Measurements from ENCODE around the gene PGLYRP2.
"Not testable (repeated sequence)": the region's sequence is repeated elsewhere in the genome, so short reads cannot be mapped to it uniquely, and the experiment has no call there.

Gene PGLYRP2

GRCh38 chr19:15487038-15487437 lies 7.7 kb upstream of the PGLYRP2 start:
- DNase-seq, result no peak

GRCh38 chr19:15485768-15486167 lies 6.5 kb upstream of the PGLYRP2 start:
- DNase-seq, result not testable (repeated sequence)

DNA sequence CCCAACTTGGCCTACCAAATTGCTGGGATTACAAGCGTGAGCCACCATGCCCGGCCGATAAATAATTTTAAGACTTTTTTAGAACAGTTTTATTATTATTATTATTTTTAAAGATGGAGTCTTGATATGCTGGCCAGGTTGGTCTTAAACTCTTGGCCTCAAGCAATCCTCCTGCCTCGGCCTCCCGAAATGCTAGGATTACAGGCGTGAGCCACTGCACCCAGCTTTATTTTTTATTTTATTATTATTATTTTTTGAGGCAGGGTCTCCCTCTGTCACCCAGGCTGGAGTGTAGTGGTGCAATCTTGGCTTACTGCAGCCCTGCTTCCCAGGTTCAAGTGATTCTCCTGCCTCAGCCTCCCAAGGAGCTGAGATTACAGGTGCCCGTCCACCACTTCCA lies 1.7 kb upstream of the PGLYRP2 start:
- DNase-seq, result not testable (repeated sequence)

DNA sequence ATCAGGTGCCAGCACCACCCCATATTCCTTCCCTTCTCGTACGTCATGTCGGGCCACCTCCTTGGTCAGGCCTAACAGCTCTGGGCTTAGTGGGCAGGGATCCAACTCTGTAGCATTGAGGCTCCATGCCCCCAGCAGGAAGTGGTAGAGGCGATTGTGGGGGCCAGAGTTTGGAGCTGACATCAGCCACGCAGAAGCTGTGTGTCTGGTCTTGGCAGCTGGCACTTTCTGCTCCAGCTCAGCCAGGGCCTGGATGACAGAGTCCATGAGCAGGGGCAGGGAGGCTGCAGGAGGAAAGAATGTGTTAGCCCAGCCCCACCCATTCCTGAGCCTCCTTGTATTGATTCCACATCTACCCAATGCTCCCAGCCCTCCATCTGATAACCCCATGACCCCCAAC lies 3.0 kb downstream of the PGLYRP2 start:
- no peak for DNase-seq

DNA sequence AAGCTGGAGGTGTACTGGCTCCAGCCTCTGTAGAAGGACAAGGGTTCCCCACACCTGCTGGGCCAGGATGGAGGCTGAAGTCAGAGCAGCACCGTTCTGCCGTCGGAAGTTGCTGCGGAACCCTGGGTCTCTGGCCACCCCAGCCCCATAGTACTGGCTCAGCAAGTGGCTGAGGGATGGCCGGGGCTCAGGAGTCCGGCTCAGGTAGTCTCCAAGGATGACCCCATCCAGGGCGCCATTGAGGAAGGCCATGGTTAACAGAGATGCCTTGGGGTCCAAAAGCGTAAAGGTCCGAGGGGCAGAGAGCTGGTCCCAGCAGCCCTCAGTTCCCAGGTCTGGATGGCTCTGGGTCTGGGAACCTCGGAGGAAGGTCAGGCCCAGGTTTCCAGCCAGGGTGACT lies 3.7 kb downstream of the PGLYRP2 start:
- DNase-seq, result no peak

DNA sequence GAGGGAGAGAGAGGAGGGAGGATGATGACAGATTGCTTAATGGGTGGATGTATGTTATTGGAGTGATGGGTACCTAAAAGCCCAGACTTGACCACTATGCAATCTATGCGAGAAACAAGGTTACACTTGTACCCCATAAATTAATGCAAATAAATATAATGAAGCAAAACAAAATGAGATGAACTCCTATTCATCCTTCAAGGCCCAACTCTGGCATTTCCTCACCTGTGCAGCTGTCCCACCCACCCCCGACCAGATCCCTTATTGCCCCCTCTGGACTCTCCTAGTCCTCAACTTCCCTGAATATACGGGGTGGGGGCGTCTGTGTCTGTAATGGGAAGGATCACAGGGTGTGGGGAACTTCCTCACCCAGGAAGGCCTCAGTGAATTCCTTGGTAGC lies 4.1 kb downstream of the PGLYRP2 start:
- no peak for DNase-seq

GRCh38 chr19:15473821-15474220 lies 5.5 kb downstream of the PGLYRP2 start:
- DNase-seq, result not testable (repeated sequence)

GRCh38 chr19:15471639-15472101 lies 7.6 kb downstream of the PGLYRP2 start:
- DNase-seq, result no peak

DNA sequence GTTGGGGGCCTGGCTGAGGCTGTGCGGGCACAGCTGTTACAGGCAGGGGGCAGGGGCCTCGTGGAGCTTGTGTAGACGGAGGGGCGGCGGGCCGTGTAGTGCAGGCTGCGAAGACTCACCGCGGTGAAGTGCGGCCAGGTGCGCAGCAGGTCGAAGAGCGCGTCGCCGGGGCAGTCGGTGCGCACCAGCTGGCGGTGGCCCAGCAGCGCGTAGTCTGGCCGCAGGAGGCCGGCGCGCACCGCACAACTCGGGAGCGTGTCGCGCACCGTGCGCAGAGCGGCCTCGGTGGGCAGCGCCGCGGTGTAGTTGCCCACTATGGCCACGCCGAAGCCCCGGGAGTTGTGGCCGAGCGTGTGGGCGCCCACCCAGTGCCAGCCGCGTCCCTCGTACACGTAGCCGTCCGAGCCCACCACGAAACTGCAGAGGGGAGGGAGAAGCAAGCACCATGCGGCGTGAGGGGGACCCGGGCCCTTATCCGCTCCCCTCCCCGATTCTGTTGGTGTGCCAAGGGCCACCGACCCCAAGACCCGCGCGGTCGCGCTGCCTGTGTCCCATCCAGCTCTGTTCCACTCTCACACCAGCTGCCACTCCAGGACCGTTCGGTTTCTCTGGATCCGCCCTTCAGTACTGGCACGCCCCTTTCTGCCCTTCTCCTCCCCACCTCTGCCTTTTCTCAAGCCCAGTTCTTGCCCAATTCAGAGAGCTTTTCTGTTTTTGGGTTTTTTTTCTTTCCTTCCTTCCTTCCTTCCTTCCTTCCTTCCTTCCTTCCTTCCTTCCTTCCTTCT lies 9.6 kb downstream of the PGLYRP2 start:
- no peak for DNase-seq

DNA sequence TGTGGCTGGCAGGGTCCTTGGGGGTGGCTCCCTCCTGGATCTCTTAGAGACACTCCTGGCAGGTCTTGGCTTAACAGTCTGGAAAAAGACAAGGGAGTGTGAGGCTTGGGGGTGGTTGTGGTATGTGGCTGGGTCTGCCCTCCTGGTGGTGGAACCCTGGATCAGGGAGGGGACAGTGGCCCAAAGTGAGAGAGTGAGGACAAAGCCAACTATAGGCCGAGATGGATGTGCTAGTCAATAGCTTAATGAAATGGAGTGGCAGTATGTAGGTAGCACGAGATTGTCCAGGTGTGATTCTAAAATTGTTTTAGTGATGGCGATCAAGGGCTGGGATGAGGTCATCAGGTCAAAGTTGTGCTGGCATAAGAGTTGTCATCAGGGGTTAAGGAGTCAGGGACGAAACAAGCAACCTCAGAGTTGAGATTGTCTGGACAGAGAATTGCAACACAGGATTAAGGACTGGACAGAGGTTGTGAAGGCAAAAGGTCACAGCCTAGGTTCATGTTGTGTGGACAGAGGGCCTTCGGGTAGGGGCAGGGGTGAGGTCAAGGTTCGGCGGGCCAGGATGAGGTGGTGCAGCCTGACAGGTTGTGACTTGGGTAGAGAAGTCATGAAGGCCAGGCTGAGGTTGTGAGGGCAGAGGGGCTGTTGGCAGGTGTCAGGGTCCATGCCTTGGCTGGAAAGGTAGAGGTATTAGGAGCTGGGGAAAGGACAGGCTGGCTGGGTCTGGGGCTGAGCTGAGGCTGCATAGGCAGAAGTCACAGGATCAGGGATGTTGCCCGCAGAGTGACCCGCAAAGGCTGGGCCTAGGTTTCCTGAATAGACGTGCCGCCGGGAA lies 10.4 kb downstream of the PGLYRP2 start:
- DNase-seq, result no peak

GRCh38 chr19:15467734-15468214 lies 11.5 kb downstream of the PGLYRP2 start:
- no peak for DNase-seq

DNA sequence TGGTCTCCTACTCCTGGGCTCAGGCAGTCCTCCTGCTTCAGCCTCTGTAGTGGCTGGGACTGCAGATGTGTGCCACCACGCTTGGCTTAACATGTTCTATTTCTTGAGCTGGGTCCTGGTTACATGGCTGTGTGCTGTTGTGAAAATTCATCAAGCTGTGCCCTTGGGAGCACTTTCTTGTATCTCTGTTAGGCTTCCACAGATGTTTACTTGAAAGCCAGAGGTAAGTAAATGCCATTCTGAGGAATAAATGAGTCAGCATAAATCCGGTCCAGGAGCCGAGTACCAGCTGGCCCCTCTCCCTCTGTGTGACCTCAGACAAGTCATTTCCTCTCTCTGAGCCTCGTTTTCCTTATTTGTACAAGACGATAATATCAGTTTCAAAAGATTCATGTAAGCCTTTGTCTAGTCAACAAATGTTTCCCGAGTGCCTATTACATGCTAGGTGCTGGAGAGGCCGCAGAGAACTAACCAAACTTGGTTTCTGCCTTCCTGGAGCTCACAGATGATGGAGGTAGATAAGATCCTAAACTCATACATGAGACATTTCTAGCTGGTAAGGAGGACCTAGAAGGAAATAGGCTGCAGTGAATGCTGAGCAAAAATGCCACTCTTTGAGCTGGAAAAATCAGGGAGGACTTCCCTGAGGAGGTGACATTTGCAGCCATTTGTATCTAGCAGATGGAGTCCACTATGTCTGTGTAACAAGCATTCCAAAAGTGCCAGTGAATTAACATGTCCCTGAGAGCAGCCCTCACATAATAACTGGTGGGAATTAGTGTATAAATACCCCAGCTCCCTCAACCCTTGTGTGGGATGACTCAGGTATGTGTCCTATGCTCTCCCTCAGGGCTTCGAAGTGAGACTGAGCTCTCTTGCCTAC lies 12.2 kb downstream of the PGLYRP2 start:
- DNase-seq, result no peak

DNA sequence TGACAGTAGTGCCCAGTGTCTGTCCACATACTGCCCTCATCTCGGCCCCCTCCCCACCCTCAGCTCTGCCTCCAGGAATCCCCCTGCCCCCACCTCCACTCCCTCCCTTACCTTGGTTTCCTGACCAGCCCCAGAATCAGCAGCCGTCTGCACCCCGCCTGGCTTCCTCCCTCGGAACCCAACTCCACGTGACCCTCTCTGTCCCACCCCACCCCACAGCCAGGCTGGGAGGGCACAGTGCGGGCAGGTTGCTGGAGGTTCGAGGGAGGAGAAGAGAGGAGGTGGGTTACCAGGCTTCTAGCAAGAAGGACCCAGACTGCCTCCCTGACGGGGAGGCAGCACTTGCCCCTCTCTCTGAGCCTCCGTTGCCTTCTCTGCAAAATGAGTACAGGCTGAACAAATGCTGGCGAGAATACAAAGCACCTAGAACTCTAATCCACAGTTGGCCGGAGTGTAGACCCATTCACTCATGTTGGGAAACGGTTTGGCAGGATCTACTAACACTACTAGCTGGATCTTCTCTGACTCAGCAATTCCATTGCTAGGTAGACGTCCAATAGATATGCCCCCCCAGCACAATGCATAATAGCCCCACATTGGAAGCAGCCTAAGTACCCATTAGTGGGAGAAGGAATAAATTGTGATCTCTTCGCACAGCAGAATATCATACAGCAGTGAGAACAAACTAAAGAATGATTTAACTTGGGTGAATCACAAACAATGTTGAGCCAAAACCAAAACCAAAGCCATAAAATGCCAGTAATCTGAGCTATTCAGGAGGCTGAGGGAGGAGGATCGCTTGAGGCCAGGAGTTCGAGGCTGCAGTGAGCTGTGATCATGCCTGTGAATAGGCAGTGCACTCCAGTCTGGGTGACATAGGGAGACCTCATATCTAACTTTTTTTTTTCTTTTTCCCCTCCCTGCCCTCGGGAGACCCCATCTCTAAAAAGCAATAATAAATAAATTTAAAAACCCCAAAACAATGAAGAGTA lies 14.6 kb downstream of the PGLYRP2 start, which contains the start of gene RASAL3:
RASAL3 (minus strand) TSS at position 151 of the 992 bp plus-strand sequence. CDS start 186 bp downstream, outside the sequence.
- DNase-seq, result no peak

DNA sequence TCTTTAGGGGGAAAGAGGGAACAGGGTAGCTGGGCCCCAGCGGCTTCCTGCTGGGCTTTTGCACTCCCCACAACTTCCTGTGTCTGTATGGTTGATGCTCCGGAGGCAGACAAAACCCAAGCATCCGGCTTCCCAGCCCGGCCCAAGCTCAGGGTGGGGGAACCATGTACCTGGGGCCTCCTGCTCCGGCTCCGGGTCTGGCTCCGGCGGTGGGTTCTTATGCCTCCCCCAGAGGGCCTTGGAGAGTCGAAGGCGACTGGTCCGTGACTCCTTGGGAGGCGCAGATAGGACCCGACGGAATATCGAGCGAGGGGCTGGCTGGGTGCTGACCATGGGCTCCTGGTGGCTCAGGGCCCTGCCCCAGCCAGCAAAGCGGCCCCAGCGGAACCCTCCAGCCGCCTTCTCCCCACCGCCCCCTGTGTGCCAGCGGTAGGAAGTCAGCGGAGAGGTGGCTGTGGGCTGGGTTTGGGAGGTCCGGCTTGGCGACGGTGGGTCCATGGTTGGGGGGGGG lies 15.4 kb downstream of the PGLYRP2 start:
- no peak for DNase-seq

DNA sequence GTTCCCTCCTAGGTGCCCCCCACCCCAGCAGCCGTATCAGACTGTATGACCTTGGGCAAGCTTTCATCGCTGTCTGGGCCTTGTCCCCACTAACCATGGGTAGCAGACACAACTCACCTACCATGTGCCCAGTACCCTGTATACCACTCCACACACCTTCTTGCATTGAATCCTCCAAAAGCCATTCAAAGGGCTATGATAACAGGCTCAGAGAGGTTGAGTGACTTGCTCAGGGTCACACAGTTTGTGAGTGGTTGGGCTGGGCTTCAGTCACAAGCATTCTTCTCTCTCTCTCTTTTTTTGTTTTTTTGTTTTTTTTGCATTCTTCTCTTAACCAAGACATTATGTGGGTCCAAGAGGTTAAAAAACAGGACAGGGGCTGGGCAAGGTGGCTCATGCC lies 17.6 kb downstream of the PGLYRP2 start:
- peak; percentile 1 for DNase-seq

DNA sequence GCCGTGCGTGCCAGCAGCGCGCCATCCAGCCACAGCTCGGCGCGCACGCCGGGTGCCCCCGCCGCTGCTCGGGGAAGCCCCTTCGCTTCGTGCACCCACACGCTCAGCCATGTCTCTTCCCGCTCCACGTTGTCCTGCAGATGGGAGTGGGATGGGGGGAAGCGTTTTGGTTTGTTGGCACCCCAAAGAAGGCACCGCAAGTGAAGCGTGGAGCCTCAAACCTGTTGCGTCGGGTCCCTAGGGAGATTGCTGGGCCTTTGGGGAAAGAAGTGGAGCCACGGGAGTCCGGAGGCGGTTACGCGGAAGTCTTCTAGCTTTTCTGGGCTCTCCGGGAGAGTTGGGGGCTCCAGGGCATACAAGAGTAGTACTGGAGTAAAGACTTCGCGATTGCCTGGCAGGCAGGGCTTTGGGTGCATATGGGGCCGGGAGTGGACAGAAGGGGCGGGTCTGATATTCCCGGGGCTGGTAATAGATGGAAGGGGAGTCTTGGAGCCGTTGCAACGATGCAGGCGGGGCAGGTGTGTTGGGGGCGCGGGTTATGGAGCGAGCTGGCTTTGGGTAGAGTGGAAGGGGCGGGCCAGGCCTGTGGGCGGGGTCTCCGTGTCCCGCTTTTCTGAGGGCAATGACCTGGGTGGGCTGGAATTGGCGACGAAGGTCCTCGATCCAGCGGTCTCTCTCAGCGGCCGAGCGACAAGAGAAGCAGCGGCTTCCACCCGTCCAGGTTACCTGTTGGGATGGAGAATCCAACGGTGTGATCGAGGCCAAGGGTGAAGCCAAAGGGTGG lies 21.4 kb downstream of the PGLYRP2 start:
- peak; percentile 14 for DNase-seq

- no peak for DNase-seq
These were observed 22.2 kb downstream of the PGLYRP2 start for GRCh38 chr19:15456871-15457700.

DNA sequence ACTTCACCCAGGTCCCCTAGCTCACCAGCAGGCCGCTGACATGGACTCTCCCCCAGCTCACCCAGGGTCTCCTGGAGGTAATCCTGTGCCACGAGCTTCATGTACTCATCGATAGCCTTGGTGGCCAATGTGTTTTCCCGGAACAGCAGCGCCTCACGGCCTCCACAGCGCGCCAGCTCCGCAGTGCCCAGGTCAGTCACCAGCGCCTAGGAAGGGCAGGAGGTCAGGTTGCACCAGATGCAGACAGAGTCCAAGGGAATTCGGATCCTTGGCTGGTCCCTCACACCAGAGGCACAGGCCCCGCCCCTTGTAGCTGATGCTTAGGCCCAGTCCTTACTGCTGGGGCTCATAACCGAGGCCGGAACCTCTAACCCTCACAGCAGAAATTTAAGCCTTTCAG lies 22.9 kb downstream of the PGLYRP2 start:
- peak; percentile 11 for DNase-seq

DNA sequence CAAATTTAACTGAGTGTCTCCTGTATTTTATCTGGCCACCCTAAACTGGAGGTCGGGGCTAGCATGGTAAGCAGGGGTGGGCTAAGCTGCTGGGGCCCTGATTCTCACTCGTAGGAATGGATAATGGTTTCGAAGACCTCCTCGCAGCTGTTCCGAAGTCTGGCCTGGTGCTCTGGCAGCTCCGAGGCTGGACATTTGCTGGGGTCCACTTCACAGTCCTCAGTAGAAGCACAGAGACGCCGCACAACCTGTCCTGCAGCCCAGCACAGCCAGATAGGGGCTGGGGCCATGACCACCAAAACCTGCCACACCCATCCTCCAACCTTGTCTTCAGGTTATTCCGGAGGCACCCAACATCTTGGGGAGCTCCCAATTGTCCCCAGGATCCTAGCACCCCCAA lies 23.3 kb downstream of the PGLYRP2 start:
- no peak for DNase-seq

Data from femur (tissue), 1 donor.